KOPT-K1 (cell line): ENCODE measurements around the gene TLX2.

Source experiments
- H3K27ac ChIP-seq: fragments of 200-600 bp; sonication (generic); 2 replicates; pipeline ENCODE4 v1.5.1; 2016; ENCODE audit warnings: antibody characterized with exemption, mild to moderate bottlenecking, low read depth, low read length; ENCODE audit not compliant: poor library complexity, severe bottlenecking
- H3K36me3 ChIP-seq: fragments of 200-600 bp; sonication (generic); 2 replicates; pipeline ENCODE4 v1.5.1; 2017; ENCODE audit warnings: antibody characterized with exemption, mild to moderate bottlenecking, low read length, moderate library complexity; ENCODE audit not compliant: insufficient read depth
- H3K9me3 ChIP-seq: fragments of 200-600 bp; sonication (generic); 2 replicates; pipeline ENCODE4 v1.5.1; 2017; ENCODE audit warnings: antibody characterized with exemption, low read length, mild to moderate bottlenecking; ENCODE audit not compliant: insufficient read depth, poor library complexity, severe bottlenecking

TLX2 gene

GRCh38 chr2:74488643-74489481, 25.4 kb upstream of the TLX2 start:
- Histone ChIP-seq H3K36me3 (peaks cover 85% of the 10 kb centered on the region), H3K9me3 (no peaks in the 10 kb centered on the region), H3K27ac (no peak overlapping the region)

- peaks cover 90% of the 10 kb centered on the region for H3K36me3 ChIP-seq
- H3K9me3 ChIP-seq, result no peaks in the 10 kb centered on the region
- no peak overlapping the region for H3K27ac ChIP-seq
Measured at GRCh38 chr2:74489906-74490305, 24.3 kb upstream of the TLX2 start.

GRCh38 chr2:74491648-74492544, 22.4 kb upstream of the TLX2 start:
- Histone ChIP-seq H3K9me3 (no peaks in the 10 kb centered on the region), H3K36me3 (peaks cover 72% of the 10 kb centered on the region), H3K27ac (no peak overlapping the region)

- Histone ChIP-seq H3K27ac (no peak overlapping the region), H3K36me3 (peaks cover 59% of the 10 kb centered on the region), H3K9me3 (no peaks in the 10 kb centered on the region)
Measured at GRCh38 chr2:74493546-74493945, 20.7 kb upstream of the TLX2 start.

GRCh38 chr2:74495440-74495839, 18.8 kb upstream of the TLX2 start:
- H3K36me3 ChIP-seq, result peaks cover 40% of the 10 kb centered on the region
- H3K27ac ChIP-seq, result no peak overlapping the region
- no peaks in the 10 kb centered on the region for H3K9me3 ChIP-seq

GRCh38 chr2:74496997-74497776, 17.1 kb upstream of the TLX2 start:
- Histone ChIP-seq H3K36me3 (peaks cover 22% of the 10 kb centered on the region), H3K9me3 (no peaks in the 10 kb centered on the region), H3K27ac (no peak overlapping the region)

- Histone ChIP-seq H3K27ac (no peak overlapping the region), H3K9me3 (no peaks in the 10 kb centered on the region)
Measured at GRCh38 chr2:74497777-74498499, 16.3 kb upstream of the TLX2 start.

GRCh38 chr2:74498500-74499266, 15.6 kb upstream of the TLX2 start:
- H3K36me3 ChIP-seq, result peaks cover 7% of the 10 kb centered on the region
- H3K27ac ChIP-seq, result no peak overlapping the region
- H3K9me3 ChIP-seq, result no peaks in the 10 kb centered on the region

More at GRCh38 chr2:74497777-74498499, 16.3 kb upstream of the TLX2 start:
- peaks cover 15% of the 10 kb centered on the region for H3K36me3 ChIP-seq

GRCh38 chr2:74499267-74499939, 14.8 kb upstream of the TLX2 start, which contains the start of gene LBX2:
LBX2 (minus strand) TSS chr2:74499603; CDS start chr2:74499537, 66 bp downstream.
- Histone ChIP-seq H3K36me3 (peaks cover 3% of the 10 kb centered on the region; the same call in 1 of the 2 replicates), H3K27ac (no peak within 1 kb of the TSS), H3K9me3 (no peaks in the 10 kb centered on the region)

- Histone ChIP-seq H3K9me3 (no peaks in the 10 kb centered on the region), H3K36me3 (peaks cover 10% of the 10 kb centered on the region; the same call in 1 of the 2 replicates), H3K27ac (no peak overlapping the region)
Measured at GRCh38 chr2:74499940-74500577, 14.2 kb upstream of the TLX2 start.

- Histone ChIP-seq H3K27ac (no peak overlapping the region), H3K36me3 (peaks cover 15% of the 10 kb centered on the region; the same call in 1 of the 2 replicates)
Measured at GRCh38 chr2:74500578-74500946, 13.7 kb upstream of the TLX2 start.

GRCh38 chr2:74501335-74502071, 12.7 kb upstream of the TLX2 start:
- no peaks in the 10 kb centered on the region for H3K9me3 ChIP-seq
- H3K27ac ChIP-seq, result no peak overlapping the region
- H3K36me3 ChIP-seq, result peaks cover 21% of the 10 kb centered on the region; the same call in 1 of the 2 replicates

More at GRCh38 chr2:74500578-74500946, 13.7 kb upstream of the TLX2 start:
- H3K9me3 ChIP-seq, result no peaks in the 10 kb centered on the region
